GM19438 (cell line): ENCODE results near the gene RAI1.
"Not testable (repeated sequence)": the region's sequence is repeated elsewhere in the genome, so short reads cannot be mapped to it uniquely, and the experiment has no call there.

Experiments used
- ATAC-seq: cut with Tn5 transposase; IDR thresholded peaks from one replicate; pipeline ENCODE4 v1.9.1; 2021; ENCODE audit warnings: low read depth; ENCODE audit not compliant: unreplicated experiment

Gene RAI1

DNA sequence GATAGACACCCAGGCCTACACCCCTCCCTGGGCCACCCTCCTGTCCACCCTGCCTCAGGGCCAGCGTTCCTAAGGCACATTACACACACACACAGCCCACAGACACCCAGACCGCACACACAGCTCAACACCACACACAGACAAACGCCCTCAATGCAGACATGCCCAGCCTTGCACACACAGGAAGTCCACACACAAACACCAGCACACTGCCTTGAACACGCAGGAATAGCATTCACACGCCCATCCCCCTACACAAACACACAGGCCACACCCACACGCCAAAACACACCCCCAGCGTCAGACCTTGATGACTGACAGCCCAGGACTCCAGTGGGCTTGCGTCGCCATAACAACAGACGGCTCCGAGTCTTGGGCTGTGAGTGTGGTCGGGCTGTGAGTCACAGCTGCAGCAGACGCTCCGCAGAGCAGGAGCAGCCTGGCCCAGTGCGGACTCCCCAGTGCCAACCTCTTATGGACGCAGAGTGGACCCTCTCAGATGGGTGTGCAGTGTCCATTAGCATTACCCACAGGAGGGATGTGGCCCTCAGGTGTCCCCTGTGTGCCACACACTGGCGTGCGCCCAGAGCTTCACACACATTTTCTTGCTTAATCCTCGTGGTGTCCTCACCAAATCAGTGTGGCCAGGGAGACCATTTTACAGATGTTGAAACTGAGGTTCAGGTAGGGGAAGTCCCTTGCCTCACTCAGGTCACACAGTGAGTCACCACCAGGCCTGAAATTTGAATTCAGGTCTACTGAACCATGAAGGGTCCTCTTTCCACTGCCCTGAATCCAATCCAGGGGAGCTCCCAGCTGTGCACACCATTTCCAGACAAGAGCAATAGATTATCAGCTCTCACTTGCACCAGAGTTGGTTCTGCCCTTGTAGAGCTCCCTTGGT, 17.8 kb upstream of the RAI1 start:
- no peak for ATAC-seq

DNA sequence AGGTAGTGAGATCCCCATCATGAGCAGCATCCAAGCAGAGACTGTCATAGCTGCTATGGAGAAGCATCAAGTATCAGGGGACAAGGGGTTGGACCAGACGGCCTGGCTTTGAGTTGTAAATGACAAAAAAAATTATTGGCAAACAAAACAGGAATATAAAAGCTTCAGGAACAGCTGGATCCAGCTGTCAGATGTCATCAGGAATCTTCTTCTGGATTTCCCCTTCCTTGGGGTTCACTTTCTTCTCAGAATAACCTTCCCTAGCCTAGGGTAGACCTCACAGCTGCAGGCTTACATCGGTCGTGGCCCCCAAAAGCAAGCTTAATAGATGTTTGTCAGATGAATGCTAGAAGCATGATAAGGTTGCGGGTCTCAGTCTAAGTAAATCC, 17.2 kb upstream of the RAI1 start:
- no peak for ATAC-seq

GRCh38 chr17:17665255-17665654, 16.0 kb upstream of the RAI1 start:
- no peak for ATAC-seq

DNA sequence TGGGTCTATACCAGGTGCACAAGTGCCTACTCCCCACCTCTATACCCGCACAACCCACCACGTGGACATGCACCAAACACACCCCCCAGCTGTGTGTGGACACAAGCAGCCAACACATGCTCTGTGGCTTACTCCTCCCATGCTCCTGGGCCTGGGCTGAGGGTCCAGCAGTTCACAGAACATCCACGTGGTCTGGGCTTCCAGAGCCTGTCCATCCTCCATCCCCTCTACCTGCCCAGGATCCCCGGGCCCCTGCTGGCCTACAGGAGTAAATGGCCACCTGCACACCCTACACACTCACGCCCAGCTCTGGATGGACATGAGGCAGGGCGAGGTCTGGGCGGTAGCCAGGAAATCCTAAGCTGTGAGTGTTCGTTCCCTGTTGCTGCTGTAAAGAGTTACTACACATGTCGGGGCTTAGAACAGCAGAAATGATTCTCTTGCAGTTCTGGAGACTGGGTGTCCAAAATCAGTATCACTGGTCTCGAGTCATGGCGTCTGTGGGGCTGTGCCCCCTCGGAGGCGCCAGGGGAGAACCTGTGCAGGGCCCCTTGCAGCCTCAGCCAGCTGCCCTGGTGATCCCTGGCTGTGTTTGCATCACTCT, 15.0 kb upstream of the RAI1 start:
- no peak for ATAC-seq

DNA sequence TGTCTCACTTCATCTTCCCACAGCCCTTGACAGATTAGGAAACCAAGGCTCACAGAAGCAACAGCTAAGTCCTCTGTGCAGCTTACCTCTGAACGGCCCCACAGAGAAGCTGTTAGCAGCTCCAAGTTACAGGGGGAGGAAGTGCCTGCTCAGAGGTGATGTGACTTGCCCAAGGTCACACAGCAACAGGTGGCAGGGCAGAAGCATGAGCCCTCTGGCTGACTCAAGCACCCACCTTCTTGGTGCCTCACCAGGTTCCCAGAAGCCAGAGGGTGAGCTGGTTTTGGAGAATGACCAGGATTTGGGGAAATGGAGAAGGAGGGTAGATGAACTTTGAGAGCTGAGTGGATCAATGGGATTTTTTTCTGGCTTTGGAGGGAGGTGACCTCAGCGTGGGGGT, 14.0 kb upstream of the RAI1 start:
- no peak for ATAC-seq

DNA sequence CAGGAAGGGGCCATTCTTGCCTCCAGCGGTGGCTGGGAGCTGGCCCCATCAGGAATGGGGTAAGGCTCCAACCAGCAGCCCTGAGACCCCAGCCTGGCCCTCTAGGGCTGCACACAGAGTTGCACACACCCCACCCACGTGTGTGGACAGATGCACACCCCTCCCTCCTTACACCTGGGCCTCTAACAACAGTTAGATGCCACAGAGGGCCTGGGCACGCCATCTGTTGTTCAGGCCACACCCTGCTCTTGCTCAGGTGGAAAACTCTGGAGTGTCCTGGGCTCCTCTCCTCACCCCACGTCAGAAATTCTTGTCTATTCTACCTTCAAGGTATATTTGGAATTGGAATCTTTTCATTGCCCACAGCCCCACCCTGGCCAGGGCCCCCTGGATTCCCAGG, 13.3 kb upstream of the RAI1 start:
- no peak for ATAC-seq

DNA sequence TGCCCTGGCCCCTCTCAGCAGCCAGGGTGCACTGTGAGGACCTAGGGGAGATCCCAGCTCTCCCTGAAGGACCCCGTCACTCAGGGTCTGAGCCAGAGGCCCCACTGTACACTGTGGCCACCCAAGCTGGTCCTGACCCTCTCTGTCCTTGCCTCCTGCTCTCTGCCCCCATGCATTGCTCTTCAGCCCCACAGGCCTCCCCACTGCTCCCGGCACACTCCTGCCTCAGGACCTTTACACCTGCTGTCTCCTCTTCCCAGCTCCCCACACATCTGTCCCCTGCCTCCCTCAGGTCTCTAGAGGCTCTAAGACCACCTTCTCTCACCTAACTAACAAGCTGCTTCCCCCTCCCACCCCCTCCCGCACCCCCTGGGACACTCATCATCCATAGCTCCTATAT, 12.9 kb upstream of the RAI1 start:
- no peak for ATAC-seq

- ATAC-seq = no peak
Measured at GRCh38 chr17:17668775-17669579, 12.3 kb upstream of the RAI1 start.

DNA sequence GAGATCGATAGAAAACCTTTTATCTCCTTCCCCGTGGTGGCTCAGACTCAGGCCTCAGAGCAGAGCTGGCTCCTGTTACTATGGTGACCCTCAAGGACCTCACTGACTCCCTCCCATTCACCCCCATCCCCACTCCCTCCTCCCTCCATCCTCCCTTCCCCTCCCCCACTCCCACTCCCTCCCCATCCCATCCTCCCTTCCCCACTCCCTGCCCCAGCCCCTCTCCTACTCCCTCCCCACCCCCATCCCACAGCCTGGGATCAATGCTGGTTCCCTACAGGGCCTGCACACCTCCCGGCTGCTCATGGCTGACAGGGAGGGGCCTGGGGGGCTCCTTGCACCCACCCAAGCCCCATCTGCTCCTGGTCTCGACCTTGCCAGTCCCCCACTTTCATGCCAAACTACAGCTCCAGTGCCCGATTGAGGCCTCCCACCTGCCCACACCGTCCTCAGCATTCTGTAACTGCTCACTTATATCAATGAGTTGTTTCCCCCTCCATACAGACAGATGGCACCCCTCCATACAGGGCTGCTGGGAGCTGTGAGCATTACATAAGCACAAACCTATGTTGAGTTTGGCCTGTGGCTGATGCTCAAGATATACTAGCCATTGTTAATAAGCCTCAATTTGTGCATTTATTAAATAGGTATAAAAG, 11.6 kb upstream of the RAI1 start:
- ATAC-seq = no peak

- ATAC-seq = no peak
Measured at GRCh38 chr17:17670701-17671305, 10.5 kb upstream of the RAI1 start.

DNA sequence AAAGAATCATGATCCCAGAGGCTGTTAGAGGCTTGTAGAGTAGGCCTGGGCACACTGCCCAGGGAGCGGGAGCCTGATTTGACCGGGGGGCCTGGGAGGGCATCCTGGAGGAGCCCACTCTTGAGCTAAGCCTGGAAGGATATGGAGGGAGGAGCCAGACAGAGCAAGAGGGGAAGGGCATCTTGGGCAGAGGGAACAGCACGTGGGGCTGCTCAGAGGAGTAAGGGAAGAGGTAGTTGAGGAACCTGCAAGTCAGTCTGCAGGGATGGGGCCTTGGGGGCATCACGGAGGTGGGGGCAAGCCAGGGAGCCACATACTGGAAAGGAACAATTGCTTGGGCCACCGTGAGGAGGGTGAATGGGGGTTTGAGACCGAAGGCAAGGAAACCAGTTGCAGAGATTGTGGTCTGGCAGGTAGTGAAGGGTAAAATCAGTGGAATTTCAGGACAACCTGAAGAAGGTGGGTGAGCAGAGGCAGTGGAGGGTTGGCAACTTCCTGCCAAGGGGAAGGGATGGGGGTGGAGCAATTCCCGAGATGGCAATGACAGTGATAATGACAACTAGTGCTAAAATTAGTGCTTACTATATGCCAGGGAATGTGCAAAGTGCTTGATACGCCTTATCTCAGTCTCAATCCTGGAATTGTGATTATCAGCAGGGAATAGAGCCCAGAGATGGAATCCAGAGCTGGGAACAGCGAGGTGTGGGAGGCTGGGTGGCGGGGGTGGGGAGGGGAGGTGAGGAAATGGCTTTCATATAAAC, 9.7 kb upstream of the RAI1 start:
- no peak for ATAC-seq

DNA sequence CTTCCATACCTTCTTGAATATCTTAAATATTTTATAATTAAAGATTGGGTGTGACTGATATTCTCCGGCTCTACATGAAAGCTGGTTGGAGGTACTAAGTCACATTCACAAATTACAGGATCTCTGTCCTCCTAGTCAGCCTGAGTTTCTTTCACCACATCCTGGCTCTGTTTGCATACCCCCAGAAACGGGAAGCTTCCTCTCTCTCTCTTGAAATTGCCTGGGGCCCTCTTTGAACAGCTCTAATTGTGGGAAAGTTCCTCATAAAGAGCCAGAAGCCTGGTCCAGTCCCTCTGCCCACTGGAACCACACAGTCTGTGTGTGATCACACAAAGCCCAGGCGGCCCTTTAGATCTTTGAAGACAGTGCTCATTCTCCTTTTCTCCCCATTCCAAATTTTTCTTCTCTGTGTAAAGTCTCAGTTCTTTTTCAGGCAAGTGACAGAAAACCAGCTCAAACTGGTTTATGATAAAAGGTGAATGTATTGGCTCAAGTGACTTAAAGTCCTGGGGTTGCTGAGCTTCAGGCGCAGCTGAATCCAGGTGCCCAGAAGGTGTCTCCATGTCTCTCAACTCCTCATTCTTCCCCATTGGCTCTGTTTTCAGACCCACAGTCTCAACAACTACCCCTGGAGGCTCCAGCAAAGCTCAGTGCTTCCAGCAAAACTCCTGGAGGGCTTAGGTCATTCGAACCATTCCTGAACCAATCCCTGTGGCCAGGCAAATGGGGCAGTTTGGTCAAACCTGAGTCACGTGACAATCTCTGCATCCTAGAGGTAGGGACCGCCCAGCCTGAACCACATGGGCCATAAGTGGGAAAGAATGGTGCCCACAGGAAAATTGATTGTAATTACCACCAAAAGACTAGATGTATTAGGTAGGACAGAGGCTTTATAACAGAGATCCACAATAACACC, 8.5 kb upstream of the RAI1 start:
- ATAC-seq = no peak

DNA sequence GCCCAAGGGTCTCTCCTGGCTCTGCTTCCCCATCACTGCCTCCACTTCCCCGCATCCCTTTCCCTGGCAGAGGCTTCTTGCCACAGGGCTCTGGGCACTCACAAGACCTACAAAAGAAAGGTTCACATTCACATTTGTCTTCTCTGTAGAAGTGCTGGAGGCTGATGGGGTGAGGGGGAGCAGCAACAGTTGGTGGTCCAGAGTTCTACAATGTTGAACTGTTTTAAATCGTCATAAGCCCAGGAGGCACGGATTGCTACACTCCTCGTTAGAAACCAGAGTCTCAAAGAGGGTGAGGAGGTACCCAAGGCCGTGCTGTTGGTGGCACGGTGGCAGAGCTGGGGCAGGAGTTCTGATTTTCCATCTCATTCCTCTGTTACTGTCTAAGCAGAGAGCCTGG, 5.8 kb upstream of the RAI1 start:
- no peak for ATAC-seq

DNA sequence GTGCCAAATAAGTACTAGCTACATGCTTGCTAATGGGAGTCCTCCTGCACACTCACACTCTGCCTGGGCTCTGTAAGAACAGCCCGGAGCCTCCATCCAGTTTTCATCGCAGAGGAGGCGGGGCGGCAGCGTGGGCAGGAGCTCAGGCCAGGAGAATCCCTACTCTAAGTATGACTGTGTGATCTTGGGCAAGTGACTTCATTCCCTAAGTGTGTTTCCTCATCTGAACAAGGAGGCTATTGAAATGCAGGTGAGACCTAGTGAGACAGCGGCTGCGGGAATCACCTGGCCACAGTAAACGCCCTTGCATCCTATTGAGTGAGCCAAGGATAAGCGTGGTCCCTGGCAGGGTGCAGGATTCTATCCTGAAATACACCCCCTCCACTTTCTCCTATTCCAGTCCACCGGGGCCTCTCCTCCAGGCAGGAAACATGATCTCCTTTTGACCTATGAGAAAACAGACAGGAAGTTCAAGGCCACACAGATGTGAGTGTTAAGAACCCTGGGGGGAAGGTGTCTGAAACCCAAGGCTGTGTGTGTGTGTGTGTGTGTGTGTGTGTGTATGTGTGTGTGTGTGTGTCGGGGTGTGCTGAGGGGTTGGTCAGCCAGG, 5.2 kb upstream of the RAI1 start:
- ATAC-seq = no peak

DNA sequence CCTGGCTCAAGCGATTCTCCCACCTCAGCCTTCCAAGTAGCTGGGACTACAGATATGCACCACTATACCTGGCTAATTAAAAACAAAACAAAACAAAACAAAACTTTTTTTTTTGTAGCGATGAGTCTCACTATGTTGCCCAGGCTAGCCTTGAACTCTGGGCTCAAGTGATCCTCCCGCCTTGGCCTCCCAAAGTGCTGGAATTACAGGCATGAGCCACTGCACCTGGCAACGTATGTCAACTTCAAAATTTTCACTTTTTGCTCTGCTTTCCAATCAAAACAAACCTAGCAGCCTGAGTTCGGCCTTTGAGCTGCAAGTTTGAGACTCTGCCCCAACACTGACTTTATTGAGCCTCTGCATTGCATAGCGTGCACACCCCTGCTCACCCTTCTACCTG, 4.5 kb upstream of the RAI1 start:
- ATAC-seq = no peak

- ATAC-seq = no peak
Measured at GRCh38 chr17:17677299-17678040, 3.8 kb upstream of the RAI1 start.

DNA sequence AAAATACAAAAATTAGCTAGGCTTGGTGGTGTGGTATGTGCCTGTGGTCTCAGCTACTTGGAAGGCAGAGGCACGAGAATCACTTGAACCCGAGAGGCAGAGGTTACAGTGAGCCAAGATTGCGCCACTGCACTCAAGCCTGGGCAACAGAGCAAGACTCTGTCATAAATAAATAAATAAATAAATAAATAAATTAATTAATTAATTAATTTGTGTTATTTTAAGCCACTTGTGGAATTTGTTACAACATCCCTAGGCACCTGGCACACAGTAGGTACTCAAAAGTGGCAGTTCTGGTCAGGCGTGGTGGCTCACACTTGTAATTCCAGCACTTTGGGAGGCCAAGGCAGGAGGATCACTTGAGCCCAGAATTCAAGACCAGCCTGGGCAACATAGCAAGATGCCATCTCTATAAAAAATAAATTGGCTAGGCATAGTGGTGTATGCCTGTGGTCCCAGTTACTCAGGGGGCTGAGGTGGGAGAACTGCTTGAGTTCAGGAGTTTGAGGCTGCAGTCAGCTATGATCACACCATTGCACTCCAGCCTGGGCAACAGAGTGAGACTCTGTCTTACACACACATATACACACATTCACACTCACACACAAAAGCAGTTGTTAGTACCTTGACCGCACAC, 3.1 kb upstream of the RAI1 start:
- not testable (repeated sequence) for ATAC-seq
